ENCODE results near the gene LRP1-AS.

- TF ChIP-seq CTCF (IDR thresholded peaks at IDR 0.05; ENCODE audit: borderline replicate concordance, extremely low read depth, low read length, poor library complexity, severe bottlenecking) (no peak), EZH2 (IDR thresholded peaks at IDR 0.05; ENCODE audit: borderline replicate concordance, low read depth, low read length, severe bottlenecking) (no peak)
Observed at GRCh38 chr12:57149245-57149900, 2.0 kb upstream of the LRP1-AS start.

Measured in DND-41 (cell line).